Ovary (tissue), 3 donors: ENCODE measurements around the gene SCRN3.
"Not testable (repeated sequence)": the region's sequence is repeated elsewhere in the genome, so short reads cannot be mapped to it uniquely, and the experiment has no call there.

Experiments
- CTCF ChIP-seq, 3 donors: fragments of 450-650 bp in 2 of 3; fragments of 200-600 bp in 1 of 3; IDR thresholded peaks; one replicate each; pipeline versions ENCODE4 v1.5.1 to v1.8.0; 2016 to 2022; ENCODE audit warnings: antibody characterized with exemption in 3 of 3, mild to moderate bottlenecking in 1 of 3
- EP300 ChIP-seq: sonication (generic); formaldehyde crosslinking; IDR thresholded peaks from one replicate; pipeline ENCODE4 v1.6.1; 2017; ENCODE audit warnings: antibody characterized with exemption
- POLR2A ChIP-seq: fragments of 450-650 bp; IDR thresholded peaks from one replicate; pipeline ENCODE4 v1.6.1; 2017; ENCODE audit warnings: antibody characterized with exemption, mild to moderate bottlenecking, moderate library complexity
- donor health status: DM: no; HTN: no; CAD: no.

DNA sequence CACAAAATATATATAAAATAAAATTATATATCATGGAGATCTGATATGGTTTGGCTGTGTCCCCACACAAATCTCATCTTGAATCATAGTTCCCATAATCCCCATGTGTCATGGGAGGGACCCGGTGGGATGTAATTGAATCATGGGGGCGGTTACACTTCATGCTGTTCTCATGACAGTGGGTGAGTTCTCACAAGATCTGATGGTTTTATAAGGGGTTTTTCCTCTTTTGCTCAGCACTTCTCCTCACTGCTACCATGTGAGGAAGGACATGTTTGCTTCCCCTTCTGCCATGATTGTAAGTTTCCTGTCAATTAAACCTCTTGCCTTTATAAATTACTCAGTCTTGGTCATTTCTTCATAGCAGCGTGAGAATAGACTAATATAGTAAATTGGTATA, 6.8 kb upstream of the SCRN3 start:
- not testable (repeated sequence) for TF ChIP-seq CTCF (IDR thresholded peaks at IDR 0.05); EP300; POLR2A
